AG04450 (cell line): ENCODE measurements around the gene SIPA1L3. TPM values are rescaled to one million over a fixed set of nuclear protein-coding genes. Genes with fewer than 3 reads are reported as not detected.

ENCODE experiments used
- CTCF ChIA-PET: fragments of 300-600, 350-600 bp; formaldehyde crosslinking; extraction: SDS; loops from one replicate; lab custom pipeline; 2022; ENCODE audit warnings: antibody characterized with exemption, inconsistent platforms; lab: Charles Lee
- POLR2A ChIA-PET: fragments of 350-600 bp; formaldehyde crosslinking; extraction: SDS; loops from one replicate; lab custom pipeline; 2021; ENCODE audit warnings: antibody characterized with exemption, inconsistent platforms; lab: Yijun Ruan, JAX
- DNase-seq: peaks from one replicate; pipeline ENCODE4 v3.0.0-alpha.2; 2011; ENCODE audit warnings: low read depth, low spot score
- H3K27ac ChIP-seq: one replicate; pipeline ENCODE4 v1.5.1; 2012; ENCODE audit warnings: low read depth, low read length, control low read depth
- H3K27me3 ChIP-seq: one replicate; pipeline ENCODE4 v1.6.0; 2012; ENCODE audit warnings: low read length; ENCODE audit not compliant: control insufficient read depth, insufficient read depth
- H3K4me3 ChIP-seq: 2 replicates; pipeline ENCODE4 v1.5.1; 2011; ENCODE audit warnings: mild to moderate bottlenecking, low read depth, low read length, control low read depth
- H3K9me3 ChIP-seq: 2 replicates; pipeline ENCODE4 v1.5.1; 2012; ENCODE audit warnings: low read length; ENCODE audit not compliant: control insufficient read depth, insufficient read depth
- CTCF ChIP-seq: IDR thresholded peaks from 2 replicates; pipeline ENCODE4 v1.5.1; 2011; ENCODE audit warnings: low read depth, low read length, control low read depth, inconsistent platforms
- polyA plus RNA-seq: library from polyadenylated mRNA; depleted of rRNA; stranded (reverse); fragments of >200 nt; gene quantifications from 2 replicates; pipeline ENCODE4 v1.2.3, GENCODE V29; 2011

SIPA1L3 gene
- polyA plus RNA-seq, 1 experiment, result 4.9 TPM

GRCh38 chr19:38044267-38045111, 137.5 kb downstream of the SIPA1L3 start:
- no peak for DNase-seq
- Histone ChIP-seq H3K9me3 (no peaks in the 10 kb centered on the region; the same call in none of the 2 replicates), H3K4me3 (no peak overlapping the region), H3K27ac (no peak overlapping the region), H3K27me3 (no peaks in the 10 kb centered on the region)
- ChIA-PET POLR2A (no interaction called here), CTCF (interaction anchor here (0.6 to 1.3 kb wide), 4 partner anchors 138 to 145 kb away, joined by 3 to 4 read pairs (median 4); partner anchors contain the start of genes SIPA1L3 and WDR87)
- no peak for TF ChIP-seq CTCF

DNA sequence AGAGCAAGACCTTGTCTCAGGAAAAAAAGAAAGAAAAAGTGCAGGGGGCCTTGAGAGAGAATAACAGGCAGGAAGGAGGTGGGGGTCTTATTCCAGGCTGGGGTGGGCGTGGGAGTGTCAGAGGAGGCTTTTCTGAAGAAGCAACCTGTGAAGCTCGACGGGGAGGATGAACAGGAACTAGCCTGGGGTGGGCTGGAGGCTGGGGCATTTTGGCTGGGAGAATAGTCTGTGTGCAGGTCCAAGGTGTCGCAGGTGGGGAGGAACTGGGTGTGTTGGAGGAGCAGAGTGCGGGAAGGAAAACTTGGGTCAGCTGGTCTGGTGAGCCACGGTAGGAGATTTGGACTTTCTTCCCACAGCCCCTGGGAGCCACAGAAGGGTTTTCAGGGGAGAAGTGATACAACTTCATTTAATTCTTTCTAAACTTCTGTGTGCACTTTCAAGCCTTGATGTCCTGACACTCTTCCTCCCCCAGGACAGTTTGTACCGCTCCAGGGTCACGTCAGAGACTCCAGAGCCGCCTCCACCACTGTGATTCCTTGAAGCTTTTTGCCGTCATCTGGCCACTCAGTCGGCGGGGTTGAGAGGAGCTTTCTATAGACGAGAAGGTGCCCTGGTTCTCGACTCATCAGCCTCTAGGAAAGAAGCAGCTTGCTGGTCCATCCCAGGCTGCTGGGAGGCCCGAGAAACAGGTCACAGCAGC, 138.7 kb downstream of the SIPA1L3 start:
- no peak for DNase-seq
- Histone ChIP-seq H3K27ac (no peak overlapping the region), H3K9me3 (no peaks in the 10 kb centered on the region; the same call in 1 of the 2 replicates), H3K4me3 (no peak overlapping the region), H3K27me3 (no peaks in the 10 kb centered on the region)
- POLR2A ChIA-PET, result no interaction called here
- no peak for TF ChIP-seq CTCF
- CTCF ChIA-PET, result interaction anchor here (1.1 kb wide), 1 partner anchor 143 kb away, joined by 3 read pairs; no protein-coding TSS in a partner anchor

DNA sequence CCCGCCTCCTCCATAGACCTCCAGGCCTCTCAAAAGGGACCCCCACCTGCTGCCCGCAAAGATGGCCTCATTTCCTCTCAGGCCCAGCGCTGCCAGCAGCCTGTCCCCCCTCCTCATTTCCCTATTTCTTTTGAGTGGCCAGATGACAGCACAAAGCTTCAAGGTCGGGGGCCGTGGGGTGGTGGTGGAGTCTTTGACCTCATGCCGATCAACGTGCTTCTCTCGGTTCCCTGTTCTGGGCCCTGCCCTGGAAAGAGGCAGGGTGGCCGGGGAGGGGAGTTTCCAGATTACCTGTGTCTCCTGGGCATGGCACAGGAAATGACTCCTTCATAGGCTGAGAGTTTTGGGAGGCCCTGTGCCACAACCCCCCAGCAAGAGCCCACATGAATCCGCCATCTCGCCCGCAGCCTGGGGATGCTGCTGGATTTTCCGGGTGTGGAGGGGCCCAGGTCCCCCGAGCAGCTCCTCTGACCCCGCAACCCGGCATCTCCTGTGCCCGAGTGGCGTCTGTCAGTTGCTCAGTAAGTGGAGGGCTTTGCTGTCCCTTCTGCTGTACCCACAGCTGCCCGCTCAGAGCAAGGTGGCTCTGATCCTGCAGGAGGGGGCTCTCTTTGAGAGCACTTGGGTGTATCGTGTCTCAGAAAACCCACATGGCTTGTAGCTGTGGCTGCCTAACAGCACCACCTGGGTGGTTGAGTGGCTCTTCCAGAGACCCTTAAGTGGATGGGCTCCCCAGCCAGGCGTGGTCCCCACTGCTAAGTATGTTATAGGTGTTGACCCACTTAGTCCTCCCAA, 139.4 kb downstream of the SIPA1L3 start:
- Histone ChIP-seq H3K9me3 (no peaks in the 10 kb centered on the region; the same call in 1 of the 2 replicates), H3K27ac (no peak overlapping the region), H3K27me3 (no peaks in the 10 kb centered on the region), H3K4me3 (no peak overlapping the region)
- ChIA-PET POLR2A (no interaction called here), CTCF (interaction anchor here (1.1 kb wide), 1 partner anchor 144 kb away, joined by 3 read pairs; no protein-coding TSS in a partner anchor)
- DNase-seq, result no peak
- TF ChIP-seq CTCF, result no peak

DNA sequence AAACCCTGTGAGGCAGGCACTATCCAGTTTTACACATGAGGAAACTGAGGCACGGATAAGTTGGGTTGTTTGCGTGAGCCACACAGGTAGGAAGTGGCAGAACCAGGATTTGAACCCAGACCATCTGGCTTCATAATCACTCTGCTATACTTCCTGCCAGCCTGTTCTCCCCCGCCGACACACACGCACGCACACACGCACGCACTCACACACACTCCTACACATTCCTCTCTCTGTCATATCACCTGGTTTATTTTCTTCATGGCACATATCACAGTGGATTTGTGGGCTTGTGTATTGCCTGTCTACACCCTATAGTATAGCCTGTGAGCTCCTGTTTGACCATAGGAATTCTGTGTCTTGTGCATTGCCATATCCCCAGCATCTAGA, 140.0 kb downstream of the SIPA1L3 start:
- POLR2A ChIA-PET, result interaction anchor here (0.6 kb wide), 1 partner anchor 396 kb away, joined by 4 read pairs; no protein-coding TSS in a partner anchor
- CTCF ChIA-PET, result no interaction called here
- Histone ChIP-seq H3K27ac (no peak overlapping the region), H3K9me3 (no peaks in the 10 kb centered on the region), H3K4me3 (no peak overlapping the region), H3K27me3 (no peaks in the 10 kb centered on the region)
- TF ChIP-seq CTCF, result no peak
- DNase-seq, result no peak
